Mucosa of descending colon (tissue), 3 donors: ENCODE data around the gene DPPA3. TPM values are rescaled to one million over a fixed set of nuclear protein-coding genes. Genes with fewer than 3 reads are reported as not detected.
"Not testable (repeated sequence)": the region's sequence is repeated elsewhere in the genome, so short reads cannot be mapped to it uniquely, and the experiment has no call there.

Experiments used
- ATAC-seq: fragments of 200-7000 bp; cut with Tn5 transposase; one replicate; pipeline ENCODE4 v1.9.1; 2020; ENCODE audit warnings: mild to moderate bottlenecking, moderate library complexity
- DNase-seq, 3 donors: peaks; one replicate each; pipeline ENCODE4 v3.0.0-alpha.2; 2020
- H3K36me3 ChIP-seq: fragments of 200-600 bp; one replicate; pipeline ENCODE4 v1.8.0; 2021; ENCODE audit warnings: low read depth, mild to moderate bottlenecking
- H3K4me1 ChIP-seq: fragments of 200-600 bp; one replicate; pipeline ENCODE4 v1.8.0; 2021; ENCODE audit warnings: low read depth, mild to moderate bottlenecking
- H3K4me3 ChIP-seq: fragments of 200-600 bp; one replicate; pipeline ENCODE4 v1.8.0; 2021; ENCODE audit warnings: mild to moderate bottlenecking
- H3K9me3 ChIP-seq: fragments of 200-600 bp; one replicate; pipeline ENCODE4 v1.8.0; 2021; ENCODE audit warnings: mild to moderate bottlenecking
- CTCF ChIP-seq: fragments of 200-600 bp; IDR thresholded peaks from one replicate; pipeline ENCODE4 v1.8.0; 2022; ENCODE audit warnings: antibody characterized with exemption, mild to moderate bottlenecking
- intact Hi-C, 2 donors: fragments of 100-400 bp; cut with DNase I in 1 of 2; cut with micrococcal nuclease in 1 of 2; formaldehyde crosslinking; loops; one replicate each; pipeline versions ENCODE4 v1.11.0 to v1.11.1; 2022; cut with DNase I, micrococcal nuclease
- total RNA-seq, 3 donors: library from RNA; stranded (reverse); fragmentation: NEBNext Ultra II Directional in 2 of 3; extraction: Animal tissue kit (Norgen Biotek cat#: 25700) in 2 of 3; gene quantifications; one replicate each; pipeline versions ENCODE4 v1.2.1 to v1.2.4, GENCODE V29; 2021 to 2023
- donor health status: DM: no; HTN: no; CAD: no; lungs with moderate emphysema.
- donor health status: DM: no; HTN: no; CAD: no.
- donor health status: DM: no; HTN: yes; CAD: no.

The DPPA3 gene
- total RNA-seq, 3 donors from 2014 or later: not detected

- no peak for TF ChIP-seq CTCF
- ATAC-seq (no peak), DNase-seq (no peak)
- intact Hi-C loops: no loop called here
- no peaks in the 10 kb centered on the region for H3K36me3 ChIP-seq
- H3K4me3 ChIP-seq: no peak overlapping the region
- no peaks in the 10 kb centered on the region for H3K4me1 ChIP-seq
- H3K9me3 ChIP-seq: no peaks in the 10 kb centered on the region
These were observed 21.8 kb downstream of the DPPA3 start for GRCh38 chr12:7732993-7733392.

DNA sequence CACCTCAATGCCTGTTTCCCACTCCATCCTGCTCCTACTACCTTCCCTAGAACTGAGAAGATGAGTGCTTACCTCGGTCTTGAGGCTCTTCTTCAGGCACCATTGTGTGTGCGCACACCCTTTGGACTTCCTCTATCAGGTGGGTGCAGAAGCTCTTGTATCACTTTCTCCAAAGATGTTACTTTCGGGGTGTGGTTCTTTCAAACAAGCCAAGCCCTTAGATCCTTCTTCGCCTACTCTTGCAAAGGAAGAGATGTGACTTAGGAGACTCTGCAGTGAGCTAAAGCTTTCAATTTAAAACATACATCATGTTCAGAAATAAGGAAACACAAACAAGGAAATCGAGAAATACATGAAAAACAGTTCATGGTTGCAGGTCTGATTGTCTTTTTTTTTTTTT, 36.0 kb downstream of the DPPA3 start, which contains the start of gene CLEC4C:
Gene CLEC4C, minus strand, starts transcription at position 130 of the 400 bp plus-strand sequence. Its CDS starts 27 bp downstream, at position 103.
- TF ChIP-seq CTCF: no peak
- Histone ChIP-seq H3K9me3 (no peaks in the 10 kb centered on the region), H3K36me3 (no peaks in the 10 kb centered on the region), H3K4me1 (no peaks in the 10 kb centered on the region), H3K4me3 (no peak within 1 kb of the TSS)
- no peak for ATAC-seq
- intact Hi-C loops: no loop called here
- DNase-seq: no peak

GRCh38 chr12:7748852-7749251, 37.6 kb downstream of the DPPA3 start:
- no peak for DNase-seq
- Histone ChIP-seq H3K4me1 (no peaks in the 10 kb centered on the region), H3K4me3 (no peak overlapping the region), H3K9me3 (no peaks in the 10 kb centered on the region), H3K36me3 (no peaks in the 10 kb centered on the region)
- no peak for TF ChIP-seq CTCF
- ATAC-seq: no peak
- intact Hi-C loops: no loop called here

DNA sequence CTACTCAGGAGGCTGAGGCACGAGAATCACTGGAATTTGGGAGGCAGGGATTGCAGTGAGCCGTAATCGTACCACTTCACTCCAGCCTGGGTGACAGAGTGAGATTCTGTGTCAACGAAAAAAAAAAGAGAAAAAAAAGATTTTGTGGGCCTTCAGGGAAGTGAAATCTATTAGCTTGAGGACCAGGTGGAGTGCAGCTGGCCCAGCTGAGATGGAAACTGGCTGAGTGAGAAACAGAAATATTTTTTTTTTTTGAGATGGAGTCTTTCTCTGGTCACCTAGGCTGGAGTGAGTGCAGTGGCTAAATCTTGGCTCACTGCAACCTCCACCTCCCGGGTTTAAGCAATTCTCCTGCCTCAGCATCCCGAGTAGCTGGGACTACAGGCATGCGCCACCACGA, 38.2 kb downstream of the DPPA3 start:
- intact Hi-C loops: no loop called here
- H3K36me3 ChIP-seq: no peaks in the 10 kb centered on the region
- H3K9me3 ChIP-seq: no peaks in the 10 kb centered on the region
- ATAC-seq (no peak), DNase-seq (no peak)
- H3K4me1 ChIP-seq: no peaks in the 10 kb centered on the region
- TF ChIP-seq CTCF: no peak
- no peak overlapping the region for H3K4me3 ChIP-seq

GRCh38 chr12:7750350-7750749, 39.1 kb downstream of the DPPA3 start:
- TF ChIP-seq CTCF: no peak
- intact Hi-C loops: no loop called here
- no peak overlapping the region for H3K4me3 ChIP-seq
- no peak for DNase-seq
- H3K36me3 ChIP-seq: no peaks in the 10 kb centered on the region
- H3K4me1 ChIP-seq: no peaks in the 10 kb centered on the region
- no peaks in the 10 kb centered on the region for H3K9me3 ChIP-seq
- ATAC-seq: no peak

GRCh38 chr12:7751394-7751793, 40.2 kb downstream of the DPPA3 start:
- no peaks in the 10 kb centered on the region for H3K9me3 ChIP-seq
- TF ChIP-seq CTCF: no peak
- DNase-seq (no peak), ATAC-seq (no peak)
- no peaks in the 10 kb centered on the region for H3K4me1 ChIP-seq
- no peak overlapping the region for H3K4me3 ChIP-seq
- intact Hi-C loops: no loop called here
- H3K36me3 ChIP-seq: no peaks in the 10 kb centered on the region

GRCh38 chr12:7751941-7752922, 41.0 kb downstream of the DPPA3 start:
- ATAC-seq, H3K9me3 ChIP-seq, intact Hi-C loops, H3K4me1 ChIP-seq, H3K36me3 ChIP-seq, H3K4me3 ChIP-seq: not testable (repeated sequence)
- peak in 1 of 3 donors; percentile 46 for DNase-seq

DNA sequence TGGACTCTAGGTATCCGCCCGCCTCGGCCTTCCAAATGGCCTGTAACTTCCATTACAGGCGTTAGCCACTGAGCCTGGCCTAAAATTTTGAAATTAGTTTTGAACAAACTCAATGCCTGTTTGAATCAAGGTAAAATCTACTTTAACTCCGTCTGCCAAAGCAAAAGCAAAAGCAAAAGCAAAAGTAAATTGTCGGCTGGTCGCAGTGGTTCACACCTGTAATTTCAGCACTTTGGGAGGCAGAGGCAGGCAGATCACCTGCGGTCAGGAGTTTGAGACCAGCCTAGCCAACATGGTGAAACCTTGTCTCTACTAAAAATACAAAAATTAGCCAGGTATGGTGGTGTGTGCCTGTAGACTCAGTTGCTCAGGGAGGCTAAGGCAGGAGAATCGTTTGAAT, 44.4 kb downstream of the DPPA3 start:
- ATAC-seq, DNase-seq, H3K9me3 ChIP-seq, H3K36me3 ChIP-seq, H3K4me1 ChIP-seq, intact Hi-C loops, H3K4me3 ChIP-seq: not testable (repeated sequence)
